Dermis microvascular lymphatic vessel endothelial cell (primary cell): ENCODE measurements around the gene MDN1. TPM values are rescaled to one million over a fixed set of nuclear protein-coding genes. Genes with fewer than 3 reads are reported as not detected.
"Not testable (repeated sequence)": the region's sequence is repeated elsewhere in the genome, so short reads cannot be mapped to it uniquely, and the experiment has no call there.

Experiments used
- DNase-seq, 2 donors: peaks; one replicate each; pipeline versions ENCODE4 v3.0.0 to v3.0.0-alpha.2; 2010; ENCODE audit warnings: low read depth in 2 of 2
- total RNA-seq: library from RNA; depleted of rRNA; stranded (reverse); fragments of >200 nt; gene quantifications from 2 replicates; pipeline ENCODE4 v1.2.1, GENCODE V29; 2014

Gene MDN1
- total RNA-seq, 1 donor from 2014 or later = 19.8 TPM

GRCh38 chr6:89768324-89768723 is 51.3 kb downstream of the MDN1 start:
- no peak for DNase-seq

- no peak for DNase-seq
Measured at GRCh38 chr6:89763550-89763949, 56.0 kb downstream of the MDN1 start.

GRCh38 chr6:89758830-89759229 is 60.8 kb downstream of the MDN1 start:
- DNase-seq = no peak

- no peak for DNase-seq
Measured at GRCh38 chr6:89750338-89750737, 69.3 kb downstream of the MDN1 start.

- no peak for DNase-seq
Measured at GRCh38 chr6:89749918-89750317, 69.7 kb downstream of the MDN1 start.

GRCh38 chr6:89745716-89746115 is 73.9 kb downstream of the MDN1 start:
- no peak for DNase-seq

GRCh38 chr6:89745096-89745495 is 74.5 kb downstream of the MDN1 start:
- no peak for DNase-seq

- no peak for DNase-seq
Measured at GRCh38 chr6:89736893-89737292, 82.7 kb downstream of the MDN1 start.

- DNase-seq = peak in 1 of 2 donors; percentile 4
Measured at GRCh38 chr6:89734526-89734925, 85.1 kb downstream of the MDN1 start.

- DNase-seq = no peak
Measured at GRCh38 chr6:89731924-89732567, 87.5 kb downstream of the MDN1 start.

GRCh38 chr6:89731262-89731661 is 88.3 kb downstream of the MDN1 start:
- DNase-seq = not testable (repeated sequence)

GRCh38 chr6:89729818-89730217 is 89.8 kb downstream of the MDN1 start:
- DNase-seq = no peak

GRCh38 chr6:89727501-89727900 is 92.1 kb downstream of the MDN1 start:
- no peak for DNase-seq

- DNase-seq = no peak
Measured at GRCh38 chr6:89724981-89725380, 94.6 kb downstream of the MDN1 start.

- DNase-seq = no peak
Measured at GRCh38 chr6:89723046-89723445, 96.5 kb downstream of the MDN1 start.

- no peak for DNase-seq
Measured at GRCh38 chr6:89716532-89716931, 103.1 kb downstream of the MDN1 start.

GRCh38 chr6:89711801-89712200 is 107.8 kb downstream of the MDN1 start:
- DNase-seq = no peak

GRCh38 chr6:89708316-89708715 is 111.3 kb downstream of the MDN1 start:
- DNase-seq = no peak

GRCh38 chr6:89707766-89708165 is 111.8 kb downstream of the MDN1 start:
- DNase-seq = no peak

- no peak for DNase-seq
Measured at GRCh38 chr6:89706121-89706520, 113.5 kb downstream of the MDN1 start.

GRCh38 chr6:89703292-89703691 is 116.3 kb downstream of the MDN1 start:
- DNase-seq = no peak

- DNase-seq = no peak
Measured at GRCh38 chr6:89702349-89702748, 117.2 kb downstream of the MDN1 start.

GRCh38 chr6:89695667-89696066 is 123.9 kb downstream of the MDN1 start:
- no peak for DNase-seq

- no peak for DNase-seq
Measured at GRCh38 chr6:89694428-89694827, 125.2 kb downstream of the MDN1 start.
